ENCODE data around the gene ZDHHC16. TPM values are rescaled to one million over a fixed set of nuclear protein-coding genes. Genes with fewer than 3 reads are reported as not detected.

ZDHHC16 gene
- total RNA-seq, 4 donors from 2014 or later: 17.0 to 36.9 (median 28.2) TPM

DNA sequence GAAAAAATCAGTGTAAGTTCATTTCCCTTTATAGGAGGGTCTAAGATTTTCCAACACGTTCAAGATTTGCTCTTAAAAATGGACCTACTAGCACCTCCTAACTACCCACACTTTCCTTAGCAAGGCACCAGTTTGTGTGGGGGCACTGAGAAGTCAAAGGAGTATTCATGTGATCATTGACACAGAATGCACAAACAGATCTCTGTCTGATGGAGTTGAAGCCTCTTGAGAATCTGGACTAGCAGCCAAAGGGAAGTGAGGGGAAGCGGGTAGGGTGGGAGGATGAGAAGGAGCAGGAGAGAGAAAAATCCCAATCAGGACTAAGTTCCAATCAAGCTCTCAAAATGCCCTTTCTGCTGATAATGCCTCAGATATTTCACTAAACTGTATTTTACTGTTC is 48.2 kb downstream of the ZDHHC16 start:
- no peak overlapping the region for H3K4me3 ChIP-seq
- H3K9me3 ChIP-seq: no peaks in the 10 kb centered on the region
- TF ChIP-seq, protein P1, sequence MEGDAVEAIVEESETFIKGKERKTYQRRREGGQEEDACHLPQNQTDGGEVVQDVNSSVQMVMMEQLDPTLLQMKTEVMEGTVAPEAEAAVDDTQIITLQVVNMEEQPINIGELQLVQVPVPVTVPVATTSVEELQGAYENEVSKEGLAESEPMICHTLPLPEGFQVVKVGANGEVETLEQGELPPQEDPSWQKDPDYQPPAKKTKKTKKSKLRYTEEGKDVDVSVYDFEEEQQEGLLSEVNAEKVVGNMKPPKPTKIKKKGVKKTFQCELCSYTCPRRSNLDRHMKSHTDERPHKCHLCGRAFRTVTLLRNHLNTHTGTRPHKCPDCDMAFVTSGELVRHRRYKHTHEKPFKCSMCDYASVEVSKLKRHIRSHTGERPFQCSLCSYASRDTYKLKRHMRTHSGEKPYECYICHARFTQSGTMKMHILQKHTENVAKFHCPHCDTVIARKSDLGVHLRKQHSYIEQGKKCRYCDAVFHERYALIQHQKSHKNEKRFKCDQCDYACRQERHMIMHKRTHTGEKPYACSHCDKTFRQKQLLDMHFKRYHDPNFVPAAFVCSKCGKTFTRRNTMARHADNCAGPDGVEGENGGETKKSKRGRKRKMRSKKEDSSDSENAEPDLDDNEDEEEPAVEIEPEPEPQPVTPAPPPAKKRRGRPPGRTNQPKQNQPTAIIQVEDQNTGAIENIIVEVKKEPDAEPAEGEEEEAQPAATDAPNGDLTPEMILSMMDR (IDR thresholded peaks at IDR 0.05): no peak
- TF ChIP-seq POLR2A (IDR thresholded peaks at IDR 0.05): no peak
- intact Hi-C loops (cut with DNase I): no loop called here
- peaks cover 0 to 14% (median 0%) of the 10 kb centered on the region in 3 donors for H3K36me3 ChIP-seq
- DNase-seq: no peak
- peaks cover 0 to 3% (median 0%) of the 10 kb centered on the region in 4 donors for H3K27me3 ChIP-seq
- peak overlapping the region in 1 of 4 donors; percentile 3 for H3K27ac ChIP-seq
- H3K4me1 ChIP-seq: peaks cover 4 to 80% (median 30%) of the 10 kb centered on the region in 3 donors
- 40 to 43% methylated on average over 2 of the region's 2 CpGs for WGBS, 2 donors

DNA sequence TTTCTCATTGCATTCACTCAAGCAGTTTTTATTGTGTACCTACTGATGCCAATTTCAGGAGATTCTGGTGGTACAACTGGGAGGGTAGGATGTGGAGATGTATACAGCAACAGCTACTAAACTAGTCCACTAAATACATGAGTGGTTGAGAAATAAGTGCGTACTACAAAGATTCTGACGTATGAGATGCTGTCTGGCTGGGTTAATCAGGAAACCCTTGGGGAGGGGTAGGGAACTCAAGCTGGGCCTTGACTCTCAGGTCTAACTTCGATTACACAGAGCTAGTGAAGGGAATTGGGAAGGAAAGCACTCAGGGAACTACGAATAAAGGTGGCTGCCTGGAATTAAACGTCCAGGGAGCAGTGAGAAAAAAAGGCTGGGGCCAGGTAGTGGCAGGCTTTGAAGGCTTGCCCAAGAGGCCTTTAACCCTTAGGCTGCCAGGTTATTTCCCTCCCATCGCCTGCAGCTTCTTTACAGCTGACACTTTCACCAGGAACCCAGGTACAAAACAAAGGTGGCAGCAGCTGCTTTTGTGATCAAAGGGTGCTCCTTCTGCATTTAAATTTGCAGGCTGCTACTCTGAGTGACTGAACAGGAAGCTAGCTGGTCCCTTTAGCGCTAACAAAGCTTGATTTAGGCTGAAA is 49.0 kb downstream of the ZDHHC16 start:
- TF ChIP-seq, protein P1 (IDR thresholded peaks at IDR 0.05): no peak
- no peak for TF ChIP-seq POLR2A (IDR thresholded peaks at IDR 0.05)
- H3K4me3 ChIP-seq: no peak overlapping the region
- no peaks in the 10 kb centered on the region for H3K9me3 ChIP-seq
- no peak for DNase-seq
- intact Hi-C loops (cut with DNase I): no loop called here
- WGBS, 2 donors: 31 to 40% methylated on average over 7 of the region's 7 CpGs
- peak overlapping the region in 2 of 4 donors; percentile 9 to 10 for H3K27ac ChIP-seq
- H3K4me1 ChIP-seq: peaks cover 5 to 82% (median 30%) of the 10 kb centered on the region in 3 donors
- peaks cover 0 to 14% (median 0%) of the 10 kb centered on the region in 3 donors for H3K36me3 ChIP-seq
- peaks cover 0 to 11% (median 0%) of the 10 kb centered on the region in 4 donors for H3K27me3 ChIP-seq

- DNase-seq: peak; percentile 43
- intact Hi-C loops (cut with DNase I): no loop called here
- peaks cover 0 to 14% (median 0%) of the 10 kb centered on the region in 3 donors for H3K36me3 ChIP-seq
- peaks cover 0 to 20% (median 0%) of the 10 kb centered on the region in 4 donors for H3K27me3 ChIP-seq
- peaks cover 9 to 68% (median 27%) of the 10 kb centered on the region in 3 donors for H3K4me1 ChIP-seq
- H3K4me3 ChIP-seq: peak overlapping the region; percentile 69 to 99 (median 98)
- 0 to 2% methylated on average over 18 of the region's 22 CpGs for WGBS, 2 donors
- H3K27ac ChIP-seq: peak overlapping the region; percentile 95 to 99 (median 98)
- H3K9me3 ChIP-seq: no peaks in the 10 kb centered on the region
- TF ChIP-seq POLR2A (IDR thresholded peaks at IDR 0.05): peak in 1 of 4 donors; percentile 8
- TF ChIP-seq, protein P1 (IDR thresholded peaks at IDR 0.05): no peak
Observed at GRCh38 chr10:97497572-97498075, 51.6 kb downstream of the ZDHHC16 start.

DNA sequence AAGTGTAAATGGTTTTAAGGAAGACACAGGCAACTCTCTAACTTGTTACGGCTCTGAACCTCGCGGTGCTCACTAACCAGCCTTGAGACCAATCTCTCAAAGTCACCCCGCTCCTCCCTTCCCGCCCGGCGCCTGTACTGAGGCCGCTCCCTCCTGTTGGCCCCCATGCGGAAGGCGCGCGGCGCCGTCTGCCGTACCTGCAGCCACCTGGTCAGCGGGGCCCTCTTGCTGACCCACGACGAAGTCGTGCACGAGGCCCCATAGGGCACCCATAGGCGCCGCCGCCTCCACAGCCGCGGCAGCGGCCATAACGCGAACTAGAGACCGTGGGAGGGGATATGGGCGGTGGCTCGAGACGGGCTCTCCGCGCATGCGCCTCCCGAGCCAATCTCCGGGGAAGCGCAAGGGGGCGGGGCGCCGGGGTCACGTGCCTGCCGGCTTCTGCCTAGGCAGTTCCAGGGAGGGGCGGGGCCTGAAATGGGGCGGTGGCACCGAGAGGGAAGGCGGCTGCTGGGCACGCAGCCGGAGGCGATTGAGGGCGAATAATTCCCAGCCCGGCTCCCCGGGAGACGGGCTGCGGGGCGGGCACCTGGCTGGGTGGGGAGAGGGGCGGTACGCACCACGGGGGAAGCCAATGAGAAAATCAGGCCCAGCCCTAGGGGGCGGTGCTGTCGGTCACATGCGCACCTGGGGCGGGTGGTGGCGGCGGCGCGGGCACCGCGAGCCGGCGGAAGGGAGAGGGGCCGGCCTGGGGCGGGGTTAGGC is 52.3 kb downstream of the ZDHHC16 start, which contains the start of gene MMS19:
TSS of gene MMS19 (minus strand) at position 347 of the 765 bp plus-strand sequence. CDS start at position 309, 38 bp downstream.
- Histone ChIP-seq H3K27ac (peak within 1 kb of the TSS; percentile 95 to 99 (median 98)), H3K4me1 (peaks cover 9 to 65% (median 27%) of the 10 kb centered on the region in 3 donors), H3K36me3 (peaks cover 0 to 9% (median 0%) of the 10 kb centered on the region in 3 donors), H3K4me3 (peak within 1 kb of the TSS; percentile 69 to 99 (median 98)), H3K27me3 (peaks cover 0 to 20% (median 0%) of the 10 kb centered on the region in 4 donors), H3K9me3 (no peaks in the 10 kb centered on the region)
- intact Hi-C loops (cut with DNase I): no loop called here
- DNase-seq: peak; percentile 95
- TF ChIP-seq, protein P1 (IDR thresholded peaks at IDR 0.05): peak in 2 of 6 experiments; percentile 14 to 19
- peak in 2 of 4 donors; percentile 74 to 80 for TF ChIP-seq POLR2A (IDR thresholded peaks at IDR 0.05)
- 1 to 4% methylated on average over 14 to 24 of the region's 73 CpGs for WGBS, 2 donors

Data from esophagus squamous epithelium (tissue), 5 donors.